GM19468 (cell line): ENCODE results near the gene NPTXR.
"Not testable (repeated sequence)": the region's sequence is repeated elsewhere in the genome, so short reads cannot be mapped to it uniquely, and the experiment has no call there.

ENCODE experiments used
- ATAC-seq: cut with Tn5 transposase; IDR thresholded peaks from one replicate; pipeline ENCODE4 v1.9.1; 2021; ENCODE audit warnings: mild to moderate bottlenecking, moderate library complexity, moderate number of reproducible peaks; ENCODE audit not compliant: unreplicated experiment; ENCODE audit errors: extremely low read depth

NPTXR gene

DNA sequence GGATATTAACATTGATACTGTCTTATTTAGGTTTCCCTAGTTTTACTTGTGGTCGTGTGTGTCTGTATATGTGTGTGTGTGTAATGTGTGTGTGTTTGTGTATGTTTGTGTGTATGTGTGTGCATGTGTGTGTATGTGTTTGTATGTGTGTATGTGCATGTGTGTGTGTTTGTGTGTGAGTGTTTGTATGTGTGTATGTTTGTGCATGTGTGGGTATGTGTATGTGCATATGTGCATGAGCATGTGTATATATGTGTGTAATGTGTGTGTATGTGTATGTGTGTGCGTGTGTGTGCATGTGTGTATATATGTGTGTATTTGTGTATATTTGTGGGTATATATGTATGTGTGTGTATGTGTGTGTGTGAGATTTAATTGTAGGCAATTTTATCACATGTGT is 32.6 kb downstream of the NPTXR start:
- ATAC-seq = no peak

DNA sequence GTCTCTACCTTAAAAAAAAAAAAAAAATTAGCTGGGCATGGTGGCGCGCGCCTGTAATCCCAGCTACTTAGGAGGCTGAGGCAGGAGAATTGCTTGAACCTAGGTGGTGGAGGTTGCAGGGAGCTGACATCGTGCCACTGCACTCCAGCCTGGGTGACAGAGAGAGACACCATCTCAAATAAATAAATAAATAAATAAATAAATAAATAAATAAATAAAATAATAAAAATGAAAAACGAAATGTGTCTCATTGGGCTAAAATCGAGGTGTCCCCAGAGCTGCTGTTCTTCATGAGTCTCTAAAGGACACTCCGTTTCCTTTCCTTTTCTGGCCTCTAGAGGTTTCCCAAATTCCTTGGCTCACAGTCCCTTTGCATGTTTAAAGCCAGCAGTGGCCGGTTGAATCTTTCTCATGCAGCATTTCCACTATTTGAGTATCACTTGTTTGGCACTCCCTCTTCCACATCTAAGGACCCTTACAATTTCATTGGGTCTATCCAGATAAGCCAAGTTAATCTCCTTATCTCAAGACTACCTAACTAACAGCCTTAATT is 38.7 kb downstream of the NPTXR start:
- ATAC-seq = not testable (repeated sequence)

DNA sequence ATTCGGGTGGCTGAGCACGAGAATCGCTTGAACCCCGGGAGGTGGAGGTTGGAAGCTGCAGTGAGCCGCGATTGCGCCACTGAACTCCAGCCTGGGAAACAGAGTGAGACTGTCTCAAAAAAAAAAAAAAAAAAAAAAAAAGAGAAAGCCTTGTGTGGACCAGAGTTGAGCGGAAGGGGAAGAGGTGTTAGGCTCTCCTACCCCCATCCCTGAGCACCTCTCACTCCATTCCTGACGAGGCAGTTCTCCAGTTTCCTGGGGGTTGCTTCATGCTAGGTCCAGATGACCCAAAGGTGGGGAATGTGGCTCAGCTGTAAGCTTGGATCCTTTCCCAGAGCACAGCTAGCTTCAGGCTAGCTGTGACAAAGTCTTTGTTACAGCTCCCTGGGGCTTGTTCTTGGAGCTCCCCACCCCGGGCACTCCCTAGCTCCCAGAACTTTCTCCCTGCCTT is 41.1 kb downstream of the NPTXR start:
- ATAC-seq = no peak

DNA sequence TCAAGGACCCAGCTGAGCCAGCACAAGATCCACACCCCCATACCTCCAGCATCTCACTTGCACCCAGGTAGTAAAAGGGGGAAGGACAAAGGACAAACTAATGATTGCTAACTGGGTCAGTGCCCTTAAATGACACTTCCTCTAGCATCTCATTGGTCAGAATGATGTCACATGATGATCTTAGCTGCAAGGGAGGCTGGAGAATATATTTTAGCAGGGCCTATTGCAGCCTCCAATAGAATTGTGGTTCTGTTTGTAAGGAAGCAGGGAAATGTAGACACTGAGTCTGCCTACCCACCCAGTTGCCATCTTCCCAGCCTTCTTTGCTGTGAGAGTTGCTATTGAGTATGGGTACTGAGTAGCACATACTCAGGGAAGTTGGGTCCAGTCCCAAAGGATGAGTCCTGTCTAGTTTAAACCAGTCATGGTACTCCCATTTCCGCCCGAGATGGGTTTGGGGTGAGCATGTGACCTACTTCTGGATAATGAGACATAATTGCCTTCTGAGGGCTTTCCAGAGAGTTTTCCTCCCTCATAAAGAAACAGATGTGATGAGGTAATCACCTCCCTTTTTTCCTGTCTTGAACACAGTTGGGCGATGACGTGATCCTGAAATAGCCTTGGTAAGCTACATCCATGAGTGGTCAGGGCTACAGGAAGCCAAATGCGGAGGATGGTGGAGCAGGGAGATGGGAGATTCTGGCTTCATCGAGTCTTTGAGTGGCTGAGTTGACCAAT is 44.4 kb downstream of the NPTXR start:
- no peak for ATAC-seq

DNA sequence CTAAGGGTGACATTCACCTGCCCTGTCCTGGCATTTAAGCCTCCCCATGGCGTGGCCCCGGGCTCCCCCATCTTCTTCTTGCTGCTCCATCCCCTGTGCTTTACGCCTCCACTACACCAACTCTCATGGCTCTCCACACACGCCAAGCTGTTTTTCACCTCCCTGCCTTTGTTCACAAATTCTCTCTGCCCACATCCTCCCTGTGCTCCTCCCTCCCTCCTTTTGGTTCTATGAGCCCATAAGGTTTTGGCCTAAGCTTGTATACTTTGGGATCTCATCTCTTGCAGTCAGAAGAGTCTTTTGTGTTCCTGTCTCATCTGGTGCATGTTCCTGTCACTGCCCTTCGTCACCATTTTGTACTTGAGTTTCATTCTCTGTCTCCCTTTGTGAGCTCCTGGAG is 45.3 kb downstream of the NPTXR start:
- ATAC-seq = no peak

- ATAC-seq = no peak
Measured at GRCh38 chr22:38796262-38796957, 47.4 kb downstream of the NPTXR start.

DNA sequence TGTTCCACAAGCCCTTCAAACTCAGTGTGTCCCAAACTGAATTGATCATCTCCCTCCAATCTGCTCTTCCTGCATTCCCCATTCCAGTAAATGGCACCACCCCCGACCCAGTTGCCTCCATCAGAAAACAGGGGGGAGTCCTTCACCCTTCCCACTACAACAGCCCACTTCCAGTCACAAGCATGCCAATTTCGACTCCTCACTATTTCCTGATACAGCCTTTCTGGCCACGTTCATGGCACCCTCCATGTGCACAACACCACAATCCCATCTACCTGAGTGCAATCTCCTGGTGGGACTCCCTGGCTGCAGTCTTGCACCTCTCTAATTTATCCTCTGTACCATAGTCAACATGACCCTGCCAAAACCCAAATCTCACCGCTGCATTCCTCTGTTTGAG is 48.3 kb downstream of the NPTXR start:
- ATAC-seq = no peak

DNA sequence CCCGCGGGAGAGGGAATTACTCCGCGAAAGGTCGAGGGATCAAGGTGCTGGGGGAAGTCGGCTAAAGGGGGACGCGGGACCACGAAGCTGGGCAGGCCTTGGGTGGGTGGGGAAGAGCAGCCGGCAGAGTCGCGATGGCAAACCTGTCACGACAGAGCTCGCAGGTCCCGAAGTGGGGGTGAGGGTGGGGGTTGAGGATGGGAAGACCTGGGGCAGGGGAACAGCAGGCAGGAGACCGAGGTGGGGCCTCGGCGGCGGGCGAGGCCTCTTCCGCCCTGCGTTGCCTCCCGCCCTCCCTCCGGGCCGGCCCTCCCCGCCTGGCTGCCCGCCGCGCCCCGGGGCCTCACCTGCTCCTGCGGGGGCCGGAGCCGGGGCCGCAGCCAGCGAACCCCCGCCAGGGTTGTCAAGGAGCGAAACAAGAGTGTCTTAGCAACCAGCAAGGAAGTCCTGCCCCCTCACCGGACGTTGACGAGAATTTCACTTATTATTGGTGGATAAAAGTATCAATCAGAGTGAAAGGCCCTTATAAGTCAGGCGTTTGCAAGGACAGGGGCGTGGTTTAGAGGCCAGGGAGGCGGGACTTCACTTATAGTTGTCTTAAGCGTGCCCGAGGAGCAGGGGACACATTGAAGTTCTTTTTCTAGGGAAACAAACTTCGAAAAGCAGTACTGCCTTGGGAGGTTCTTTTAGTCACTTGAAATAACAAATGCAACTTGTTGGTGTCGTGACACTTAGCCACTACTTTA is 49.9 kb downstream of the NPTXR start, which contains the start of gene DNAL4:
DNAL4 (minus strand) TSS at position 423 of the 746 bp plus-strand sequence. CDS start 11,412 bp downstream, outside the sequence.
- ATAC-seq = peak; percentile 74

- no peak for ATAC-seq
Measured at GRCh38 chr22:38793317-38793716, 50.5 kb downstream of the NPTXR start.

DNA sequence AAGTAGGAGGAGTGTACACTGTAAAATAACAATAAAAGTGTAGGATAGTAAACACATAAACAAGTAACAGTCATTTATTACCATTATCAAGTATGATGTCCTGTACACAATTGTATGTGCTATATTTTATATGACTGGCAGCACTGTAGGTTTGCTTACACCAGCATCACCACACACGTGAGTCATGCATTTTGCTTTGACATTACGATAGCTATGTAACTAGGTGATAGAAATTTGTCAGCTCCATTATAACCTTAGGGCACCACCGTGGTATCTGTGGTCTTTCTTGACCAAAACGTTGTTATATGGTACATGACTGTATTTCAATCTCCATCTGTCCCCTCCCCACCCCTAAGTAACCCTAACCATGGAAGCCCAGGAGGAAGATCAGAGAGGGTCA is 51.0 kb downstream of the NPTXR start:
- ATAC-seq = no peak

- no peak for ATAC-seq
Measured at GRCh38 chr22:38789606-38790005, 54.2 kb downstream of the NPTXR start.

GRCh38 chr22:38788846-38789245 is 55.0 kb downstream of the NPTXR start:
- no peak for ATAC-seq

- ATAC-seq = no peak
Measured at GRCh38 chr22:38788021-38788816, 55.6 kb downstream of the NPTXR start.

- no peak for ATAC-seq
Measured at GRCh38 chr22:38786631-38787030, 57.2 kb downstream of the NPTXR start.

DNA sequence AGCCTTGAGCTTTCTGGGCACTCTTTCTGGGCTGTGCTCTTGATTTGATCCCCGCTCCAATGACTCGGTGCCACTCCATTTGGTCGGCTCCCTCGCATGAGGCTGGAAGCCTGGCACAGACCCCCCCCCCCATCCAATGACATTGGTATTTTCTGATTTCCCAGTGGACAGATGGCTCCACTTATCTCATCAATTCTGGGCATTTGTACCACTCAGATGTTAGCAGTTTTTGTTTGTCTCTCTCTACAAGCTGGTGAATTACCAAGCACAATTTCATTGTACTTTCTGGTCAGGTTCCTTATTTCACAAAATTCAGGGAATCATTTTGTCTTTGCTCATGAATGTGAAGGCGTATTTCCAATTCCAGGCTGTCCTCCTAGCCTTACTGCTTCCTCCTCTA is 59.0 kb downstream of the NPTXR start:
- no peak for ATAC-seq

GRCh38 chr22:38784035-38784434 is 59.8 kb downstream of the NPTXR start:
- no peak for ATAC-seq

GRCh38 chr22:38783095-38783615 is 60.7 kb downstream of the NPTXR start:
- no peak for ATAC-seq

GRCh38 chr22:38782402-38783094 is 61.3 kb downstream of the NPTXR start:
- no peak for ATAC-seq

GRCh38 chr22:38781033-38781432 is 62.8 kb downstream of the NPTXR start:
- no peak for ATAC-seq
